HG03571 (cell line): ENCODE data around the gene TACC2.

ENCODE experiments used
- ATAC-seq: cut with Tn5 transposase; IDR thresholded peaks from one replicate; pipeline ENCODE4 v1.9.1; 2021; ENCODE audit not compliant: unreplicated experiment

The TACC2 gene

GRCh38 chr10:122142641-122143237 lies 153.8 kb downstream of the TACC2 start:
- ATAC-seq, result no peak

GRCh38 chr10:122143238-122143841 lies 154.4 kb downstream of the TACC2 start:
- ATAC-seq, result no peak

GRCh38 chr10:122144199-122144598 lies 155.2 kb downstream of the TACC2 start:
- no peak for ATAC-seq

- no peak for ATAC-seq
Measured at GRCh38 chr10:122145113-122145512, 156.2 kb downstream of the TACC2 start.

- no peak for ATAC-seq
Measured at GRCh38 chr10:122147663-122148062, 158.7 kb downstream of the TACC2 start.

GRCh38 chr10:122148876-122149560 lies 160.1 kb downstream of the TACC2 start:
- ATAC-seq, result no peak

GRCh38 chr10:122149561-122150505 lies 160.9 kb downstream of the TACC2 start:
- no peak for ATAC-seq

- ATAC-seq, result no peak
Measured at GRCh38 chr10:122151121-122151694, 162.2 kb downstream of the TACC2 start.

- ATAC-seq, result no peak
Measured at GRCh38 chr10:122152544-122152943, 163.6 kb downstream of the TACC2 start.

- no peak for ATAC-seq
Measured at GRCh38 chr10:122154031-122154544, 165.1 kb downstream of the TACC2 start.

GRCh38 chr10:122154545-122155366 lies 165.8 kb downstream of the TACC2 start:
- no peak for ATAC-seq

- ATAC-seq, result no peak
Measured at GRCh38 chr10:122157451-122157850, 168.5 kb downstream of the TACC2 start.

GRCh38 chr10:122158362-122158761 lies 169.4 kb downstream of the TACC2 start:
- no peak for ATAC-seq

GRCh38 chr10:122159141-122159970 lies 170.4 kb downstream of the TACC2 start:
- no peak for ATAC-seq

- no peak for ATAC-seq
Measured at GRCh38 chr10:122161795-122162194, 172.8 kb downstream of the TACC2 start.

- ATAC-seq, result no peak
Measured at GRCh38 chr10:122162671-122163173, 173.8 kb downstream of the TACC2 start.

- no peak for ATAC-seq
Measured at GRCh38 chr10:122163174-122164022, 174.4 kb downstream of the TACC2 start.
